HG03095 (cell line): ENCODE results near the gene IRX5.
A peak's percentile ranks its signal among the peaks of the same experiment; 100 is the strongest.

Source experiments
- ATAC-seq: cut with Tn5 transposase; IDR thresholded peaks from one replicate; pipeline ENCODE4 v1.9.1; 2021; ENCODE audit warnings: moderate library complexity; ENCODE audit not compliant: unreplicated experiment

IRX5 gene

DNA sequence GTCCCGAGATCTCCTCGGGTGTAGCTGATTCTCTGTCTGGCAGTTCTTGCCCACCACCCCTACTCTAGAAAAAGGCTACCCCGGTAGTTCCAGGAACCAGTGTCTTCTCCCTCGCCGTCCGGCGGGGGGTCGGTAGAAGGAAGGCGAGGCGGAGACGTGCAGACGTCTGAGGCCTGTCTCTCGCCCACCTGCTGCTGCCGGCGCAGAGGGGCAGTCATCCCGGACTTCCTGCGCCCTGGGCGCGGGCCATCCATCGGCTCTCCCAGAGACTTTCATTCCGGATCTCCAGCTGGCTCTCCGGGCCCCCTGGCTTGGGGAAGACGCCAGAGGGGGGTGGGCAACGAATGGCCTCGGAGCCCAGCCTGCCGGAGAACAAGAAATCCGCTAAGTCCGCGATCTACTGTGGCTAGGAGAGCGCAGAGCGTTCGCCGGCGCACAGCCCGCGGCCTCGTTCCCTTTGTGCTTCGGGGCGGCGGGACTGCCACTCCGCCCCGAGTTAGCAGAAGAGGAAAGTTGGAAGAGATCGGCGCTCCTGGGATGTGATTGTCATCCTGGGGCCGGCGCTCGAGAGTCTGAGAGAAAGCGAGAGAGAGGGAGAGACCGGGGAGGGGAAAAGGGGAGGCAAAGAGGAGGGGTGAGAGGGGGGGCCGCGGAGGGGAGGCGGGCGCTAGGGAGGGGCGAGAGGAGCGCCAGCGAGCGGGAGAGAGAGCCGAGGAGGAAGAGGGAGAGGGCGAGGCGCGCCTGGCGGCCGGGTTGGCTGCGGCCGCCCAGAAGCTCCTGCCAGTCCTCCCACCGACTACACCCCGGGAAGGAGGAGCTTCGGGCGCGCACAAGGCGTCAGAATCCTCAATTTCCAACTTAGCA is at the start of gene IRX5:
TSS of gene IRX5 (plus strand) at position 861 of the 864 bp plus-strand sequence. CDS start 334 bp downstream, outside the sequence.
- no peak for ATAC-seq

DNA sequence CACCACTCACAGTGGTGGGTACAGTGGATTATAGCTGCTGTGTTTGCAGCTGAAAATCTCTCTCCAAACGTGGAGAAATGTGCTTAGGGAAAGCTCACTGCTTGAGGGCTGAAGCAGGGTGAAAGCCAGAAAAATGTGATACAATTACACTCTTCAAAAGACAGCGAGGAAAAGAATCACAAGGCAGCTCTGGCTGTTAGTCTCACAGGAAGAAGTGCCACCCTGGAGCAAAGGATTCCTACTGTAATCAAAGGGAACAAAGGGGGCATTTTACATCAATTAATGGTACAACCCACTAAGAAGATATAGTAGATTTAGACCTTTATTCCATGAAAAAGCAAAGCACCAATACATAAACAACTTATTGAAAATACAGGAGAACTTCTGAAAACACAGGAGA is 48.1 kb upstream of the IRX5 start:
- no peak for ATAC-seq

- no peak for ATAC-seq
Observed at GRCh38 chr16:54883358-54883757, 47.3 kb upstream of the IRX5 start.

GRCh38 chr16:54886078-54886477 is 44.6 kb upstream of the IRX5 start:
- no peak for ATAC-seq

DNA sequence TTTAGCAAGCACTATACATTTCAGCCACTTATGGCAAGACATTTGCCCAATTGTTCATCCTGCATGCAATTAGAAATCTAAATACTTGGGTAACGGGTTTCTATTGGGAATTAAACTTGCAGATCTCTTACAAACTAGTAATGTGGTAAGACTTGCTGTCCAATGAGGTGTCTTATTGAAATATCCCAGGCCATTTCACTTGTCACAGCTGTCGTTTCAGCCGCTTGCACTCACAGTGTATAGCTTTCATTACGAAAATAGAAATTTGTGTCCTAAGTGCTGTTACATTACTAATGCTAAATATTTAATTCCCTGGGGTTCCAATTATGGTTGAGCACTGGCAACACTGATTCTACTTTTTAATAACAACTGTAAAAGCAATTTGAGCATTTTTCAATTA is 40.3 kb upstream of the IRX5 start:
- ATAC-seq = no peak

DNA sequence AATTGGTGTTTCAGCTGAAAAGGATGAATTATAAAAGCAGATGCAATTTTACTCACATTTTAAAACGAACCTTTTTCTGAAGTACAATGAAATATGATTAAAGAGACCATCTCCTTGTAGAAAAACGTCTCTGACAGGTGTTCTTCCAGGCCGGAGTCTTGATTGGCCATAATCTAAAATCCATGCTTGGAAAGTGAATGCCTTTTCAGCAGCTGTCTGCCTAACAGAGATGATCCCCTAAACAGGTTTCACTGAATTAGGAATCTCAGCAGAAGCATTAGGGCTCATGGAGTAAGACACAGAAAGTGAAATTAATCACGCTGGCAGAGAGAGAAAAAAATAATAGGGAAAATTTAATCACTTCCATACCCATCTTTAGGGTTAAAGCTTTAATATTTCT is 39.3 kb upstream of the IRX5 start:
- ATAC-seq = no peak

- no peak for ATAC-seq
Observed at GRCh38 chr16:54892981-54893380, 37.7 kb upstream of the IRX5 start.

GRCh38 chr16:54897930-54898329 is 32.7 kb upstream of the IRX5 start:
- ATAC-seq = no peak

GRCh38 chr16:54901606-54902005 is 29.1 kb upstream of the IRX5 start:
- ATAC-seq = no peak

DNA sequence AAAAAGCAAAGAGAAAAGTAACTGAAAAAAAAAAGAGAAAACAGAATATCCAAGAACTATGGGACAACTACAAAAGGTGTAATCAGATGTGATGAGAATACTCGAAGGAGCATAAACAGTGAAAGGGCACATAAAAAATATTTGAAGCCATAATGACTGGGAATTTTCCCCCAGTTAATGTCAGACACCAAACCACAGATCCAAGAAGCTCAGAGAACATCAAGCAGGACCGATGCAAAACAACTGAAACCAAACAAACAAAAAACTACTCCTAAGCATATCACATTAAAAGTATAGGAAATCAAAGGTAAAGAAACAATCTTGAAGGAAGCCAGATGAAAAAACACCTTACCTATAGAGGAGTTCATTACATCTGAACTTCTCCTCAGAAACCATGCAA is 27.6 kb upstream of the IRX5 start:
- no peak for ATAC-seq

GRCh38 chr16:54911079-54911478 is 19.6 kb upstream of the IRX5 start:
- ATAC-seq = no peak

DNA sequence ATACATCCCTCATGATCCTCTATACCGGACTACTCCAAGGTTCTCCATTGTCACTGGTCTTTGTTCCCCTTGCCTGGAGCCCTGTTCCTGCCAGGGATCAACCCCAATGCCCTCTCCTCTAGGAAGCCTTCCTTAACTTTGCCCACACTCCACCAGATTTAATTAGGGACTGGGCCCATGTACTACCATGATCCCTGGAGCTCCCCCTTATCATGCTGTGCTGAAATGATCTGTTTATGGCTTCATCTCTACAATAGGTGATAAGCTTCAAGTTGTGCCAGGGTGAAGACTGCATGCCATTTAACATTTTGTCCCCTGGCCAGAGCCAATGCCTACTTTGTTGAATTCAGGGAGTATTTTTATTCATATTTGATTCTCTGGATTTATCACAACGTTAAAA is 17.9 kb upstream of the IRX5 start:
- no peak for ATAC-seq

DNA sequence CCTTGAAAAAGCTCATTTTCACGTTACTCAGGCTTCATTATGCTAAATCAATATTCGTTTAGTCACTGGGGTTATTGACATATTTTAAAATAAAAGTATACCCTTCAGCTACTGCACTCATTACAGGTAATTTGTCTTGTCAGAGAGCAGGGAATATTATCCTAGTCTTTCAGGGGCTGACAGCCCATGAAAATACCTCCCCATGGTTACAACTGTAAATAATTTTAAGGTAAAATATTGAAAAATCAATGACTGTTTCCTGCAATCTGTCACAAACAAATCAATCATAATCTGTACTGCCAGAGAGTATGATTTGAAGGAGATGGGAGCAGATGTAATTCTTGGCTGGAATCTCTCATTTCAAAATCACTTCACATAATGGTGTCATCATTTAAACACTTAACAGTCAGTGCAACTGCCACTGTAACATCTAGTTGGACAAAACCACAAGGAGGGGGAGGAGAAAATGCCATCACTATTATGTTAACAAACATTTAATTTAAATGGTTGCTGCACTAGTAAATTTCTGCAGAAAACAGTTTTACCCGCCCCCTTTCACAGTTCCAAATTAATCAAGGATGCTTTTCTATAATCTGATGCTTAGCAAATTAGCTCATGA is 9.3 kb upstream of the IRX5 start:
- no peak for ATAC-seq

- no peak for ATAC-seq
Observed at GRCh38 chr16:54923055-54923473, 7.6 kb upstream of the IRX5 start.

- ATAC-seq = no peak
Observed at GRCh38 chr16:54923988-54924387, 6.7 kb upstream of the IRX5 start.

GRCh38 chr16:54926166-54926838 is 4.4 kb upstream of the IRX5 start:
- ATAC-seq = no peak

- no peak for ATAC-seq
Observed at GRCh38 chr16:54927125-54928015, 3.3 kb upstream of the IRX5 start.

DNA sequence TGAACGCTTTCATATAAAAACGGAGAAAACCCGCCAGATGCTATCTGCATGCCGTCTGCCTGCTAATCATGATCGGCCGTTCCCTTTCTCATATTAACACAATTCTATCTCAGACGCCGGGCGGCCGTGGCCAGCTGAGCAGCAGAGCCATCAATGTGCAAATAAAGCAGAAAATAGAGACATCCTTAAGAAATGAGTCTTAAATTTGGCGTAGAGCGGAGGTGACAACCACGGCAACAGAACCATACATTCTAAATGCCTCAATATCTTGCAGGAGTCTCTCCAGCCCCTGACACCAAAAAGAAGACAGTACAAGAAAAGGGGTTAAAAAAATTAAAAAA is 2.7 kb upstream of the IRX5 start:
- no peak for ATAC-seq

- peak; percentile 40 for ATAC-seq
Observed at GRCh38 chr16:54928411-54929089, 2.1 kb upstream of the IRX5 start.
